Measurements from ENCODE around the gene SLC25A38. TPM values are rescaled to one million over a fixed set of nuclear protein-coding genes. Genes with fewer than 3 reads are reported as not detected.

SLC25A38 gene
- total and polyA plus RNA-seq, 2 experiments from 2014 or later = 19.8 to 61.9 TPM

GRCh38 chr3:39388741-39389248 is 5.6 kb downstream of the SLC25A38 start (continued):
- TF ChIP-seq CTCF (conservative IDR thresholded peaks at IDR 0.05; ENCODE audit: low read depth in 2 of 2) = no peak
- no peak for TF ChIP-seq ZNF331 (CRISPR knock-in tag; IDR thresholded peaks at IDR 0.05; ENCODE audit: low read depth)
- no peak for TF ChIP-seq POLR2AphosphoS5 (IDR thresholded peaks at IDR 0.05; ENCODE audit: low read depth)
- no peak for TF ChIP-seq EZH2phosphoT487 (IDR thresholded peaks at IDR 0.05; ENCODE audit: unreplicated experiment)
- TF ChIP-seq ZNF114 (CRISPR knock-in tag; IDR thresholded peaks at IDR 0.05) = no peak
- TF ChIP-seq NANOG (IDR thresholded peaks at IDR 0.05; ENCODE audit: borderline replicate concordance) = no peak
- no peak for TF ChIP-seq EZH2 (IDR thresholded peaks at IDR 0.05; ENCODE audit: low read depth, unreplicated experiment)
- no peak for TF ChIP-seq ETS1 (IDR thresholded peaks at IDR 0.05)

- peaks cover 13% of the 10 kb centered on the region for H3K4me1 ChIP-seq (ENCODE audit: insufficient read depth)
- Mint-ChIP-seq H3K9me3 (no peaks in the 10 kb centered on the region), H3K4me1 (peaks cover 24% of the 10 kb centered on the region), H3K36me3 (ENCODE audit: low read depth) (peaks cover 60% of the 10 kb centered on the region), H3K4me3 (no peak overlapping the region), H3K27me3 (ENCODE audit: insufficient read depth, low read depth, poor library complexity) (peaks cover 2% of the 10 kb centered on the region), H3K27ac (no peak overlapping the region)
- H3K9me2 ChIP-seq (ENCODE audit: insufficient read depth) = no peaks in the 10 kb centered on the region
- peaks cover 46% of the 10 kb centered on the region for H3K36me3 ChIP-seq (ENCODE audit: insufficient read depth)
- H3F3A ChIP-seq (replicated peaks; ENCODE audit: low read depth) = no peaks in the 10 kb centered on the region
- no peak overlapping the region for H3K4me2 ChIP-seq
- H2AFZ ChIP-seq = no peak overlapping the region
- no peak for DNase-seq (ENCODE audit: low spot score)
- no peak overlapping the region for H3K4me3 ChIP-seq
- H3K79me2 ChIP-seq (replicated peaks; ENCODE audit: insufficient read depth) = peaks cover 61% of the 10 kb centered on the region
- peaks cover 39% of the 10 kb centered on the region for H4K20me1 ChIP-seq (replicated peaks; ENCODE audit: insufficient read depth)
- ATAC-seq = no peak
- no peaks in the 10 kb centered on the region for H3K27me3 ChIP-seq (ENCODE audit: insufficient read depth)
- no peak overlapping the region for H3K27ac ChIP-seq (ENCODE audit: low read depth)
- no peak for TF ChIP-seq ZNF331 (CRISPR knock-in tag; IDR thresholded peaks at IDR 0.05; ENCODE audit: low read depth)
- no peak for TF ChIP-seq EZH2 (IDR thresholded peaks at IDR 0.05; ENCODE audit: low read depth, unreplicated experiment)
- no peak for TF ChIP-seq EZH2phosphoT487 (IDR thresholded peaks at IDR 0.05; ENCODE audit: unreplicated experiment)
- no peak for TF ChIP-seq ETS1 (IDR thresholded peaks at IDR 0.05)
- no peak for TF ChIP-seq POLR2AphosphoS5 (IDR thresholded peaks at IDR 0.05; ENCODE audit: low read depth)
- no peak for TF ChIP-seq NANOG (IDR thresholded peaks at IDR 0.05; ENCODE audit: borderline replicate concordance)
- no peak for TF ChIP-seq STAT1 (IDR thresholded peaks at IDR 0.05; ENCODE audit: unreplicated experiment)
- no peak for TF ChIP-seq ZNF114 (CRISPR knock-in tag; IDR thresholded peaks at IDR 0.05)
- no peak for TF ChIP-seq JUNB (IDR thresholded peaks at IDR 0.05; ENCODE audit: unreplicated experiment)
- TF ChIP-seq ZNF462 (CRISPR knock-in tag; IDR thresholded peaks at IDR 0.05) = no peak
- no peak for TF ChIP-seq CTCF (conservative IDR thresholded peaks at IDR 0.05; ENCODE audit: low read depth in 2 of 2)
Observed at GRCh38 chr3:39390181-39390580, 7.0 kb downstream of the SLC25A38 start.
